SJCRH30 (cell line): ENCODE results near the gene GATAD2B. TPM values are rescaled to one million over a fixed set of nuclear protein-coding genes. Genes with fewer than 3 reads are reported as not detected.

Source experiments
- DNase-seq, 2 experiments: peaks; one replicate each; pipeline ENCODE4 v3.0.0-alpha.2; 2015 to 2020
- H3K27ac ChIP-seq: fragments of 250-450 bp; sonication (Bioruptor Pico); 2 replicates; pipeline ENCODE4 v1.5.1; 2020; ENCODE audit warnings: mild to moderate bottlenecking, moderate library complexity
- H3K27me3 ChIP-seq: fragments of 250-450 bp; sonication (Bioruptor Pico); 2 replicates; pipeline ENCODE4 v1.5.1; 2020; ENCODE audit warnings: mild to moderate bottlenecking, moderate library complexity
- H3K36me3 ChIP-seq: fragments of 250-450 bp; sonication (Bioruptor Pico); 2 replicates; pipeline ENCODE4 v1.5.1; 2020; ENCODE audit warnings: mild to moderate bottlenecking, moderate library complexity
- H3K4me1 ChIP-seq: fragments of 250-450 bp; sonication (Bioruptor Pico); 2 replicates; pipeline ENCODE4 v1.5.1; 2020; ENCODE audit warnings: mild to moderate bottlenecking, moderate library complexity
- H3K4me3 ChIP-seq: fragments of 250-450 bp; sonication (Bioruptor Pico); 2 replicates; pipeline ENCODE4 v1.5.1; 2020; ENCODE audit warnings: mild to moderate bottlenecking, moderate library complexity
- H3K9me3 ChIP-seq: fragments of 250-450 bp; sonication (Bioruptor Pico); replicated peaks from 2 replicates; pipeline ENCODE4 v1.5.1; 2020; ENCODE audit warnings: mild to moderate bottlenecking, moderate library complexity
- total RNA-seq: library from RNA; depleted of rRNA; stranded (reverse); fragments of >200 nt; shearing (Covaris generic); gene quantifications from 2 replicates; pipeline ENCODE4 v1.2.3, GENCODE V29; 2014; rRNA removed

GATAD2B gene
- total RNA-seq = 10.1 and 10.8 TPM in 2 replicates

DNA sequence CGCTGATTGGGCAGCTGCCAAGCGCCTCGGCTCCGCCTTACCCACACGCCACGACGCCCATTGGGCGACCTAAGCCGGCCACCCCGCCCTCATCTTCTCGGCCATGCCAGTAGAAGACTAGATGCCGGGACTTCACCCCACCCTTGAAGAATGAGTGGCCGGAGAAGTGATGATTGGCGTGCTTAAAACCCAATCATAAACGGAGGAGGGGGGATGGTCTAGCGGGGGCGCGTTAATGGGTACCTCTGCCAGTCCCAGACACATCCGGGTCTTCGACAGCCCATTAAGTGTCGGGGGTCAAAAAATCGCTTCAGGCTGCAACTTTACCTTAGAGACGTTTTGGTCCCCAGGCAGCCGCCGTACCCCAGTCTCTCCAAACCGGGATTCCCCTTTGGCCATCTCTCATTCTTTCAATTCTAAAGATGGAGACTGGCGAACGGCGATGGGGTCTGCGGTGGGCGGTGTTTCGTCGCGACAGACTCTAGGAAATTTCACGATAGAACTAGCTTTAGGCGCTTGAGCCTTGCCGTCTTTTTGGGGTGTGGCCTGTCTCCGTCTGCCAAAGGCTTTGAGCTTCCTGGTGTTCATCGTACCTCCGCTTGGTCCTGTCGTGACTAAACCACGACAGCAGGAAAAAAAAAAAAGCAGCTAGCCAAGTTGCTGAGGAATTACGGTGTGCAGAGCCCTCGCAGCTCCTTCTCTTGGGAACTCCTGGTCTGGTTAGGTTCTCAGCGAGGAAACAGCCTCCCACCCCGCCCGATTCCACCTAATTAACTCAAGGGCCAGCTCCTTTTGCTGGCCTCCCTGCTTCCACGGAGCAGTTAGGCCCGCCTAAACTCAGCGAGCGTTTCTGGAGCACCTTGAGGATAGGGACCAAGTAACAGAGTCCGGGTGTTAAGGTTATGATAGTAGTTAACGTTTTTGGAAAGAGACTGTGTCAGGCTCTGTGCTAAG is at the start of gene GATAD2B:
Gene GATAD2B, minus strand, starts transcription at position 1 of the 954 bp plus-strand sequence. CDS start 94,625 bp downstream, outside the sequence.
- H3K4me3 ChIP-seq = peak within 1 kb of the TSS; percentile 66
- H3K27ac ChIP-seq = peak within 1 kb of the TSS; percentile 37; the same call in 1 of the 2 replicates
- peaks cover 13% of the 10 kb centered on the region for H3K4me1 ChIP-seq
- no peaks in the 10 kb centered on the region for H3K27me3 ChIP-seq
- no peaks in the 10 kb centered on the region for H3K36me3 ChIP-seq
- DNase-seq = peak; percentile 100
- no peaks in the 10 kb centered on the region for H3K9me3 ChIP-seq

- no peaks in the 10 kb centered on the region for H3K4me1 ChIP-seq
- no peak overlapping the region for H3K27ac ChIP-seq
- H3K27me3 ChIP-seq = no peaks in the 10 kb centered on the region
- no peak overlapping the region for H3K4me3 ChIP-seq
- DNase-seq = no peak
- peaks cover 14% of the 10 kb centered on the region for H3K36me3 ChIP-seq
- H3K9me3 ChIP-seq = no peaks in the 10 kb centered on the region
Observed at GRCh38 chr1:153970346-153970745, 47.6 kb upstream of the GATAD2B start.

DNA sequence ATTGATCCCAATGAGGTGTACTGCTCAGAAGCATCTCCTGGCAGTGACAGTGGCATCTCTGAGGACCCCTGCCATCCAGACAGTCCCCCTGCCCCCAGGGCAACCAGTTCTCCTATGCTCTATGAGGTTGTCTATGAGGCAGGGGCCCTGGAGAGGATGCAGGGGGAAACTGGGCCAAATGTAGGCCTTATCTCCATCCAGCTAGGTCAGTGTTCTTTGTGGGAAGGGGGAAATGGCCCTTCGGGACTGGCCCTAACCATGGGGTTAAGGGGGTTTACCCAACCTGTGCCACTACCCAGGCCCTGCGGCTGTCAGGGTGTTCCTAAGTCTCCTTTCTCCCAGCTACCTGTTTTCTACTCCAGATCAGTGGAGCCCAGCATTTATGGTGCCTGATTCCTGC is 46.2 kb upstream of the GATAD2B start:
- H3K36me3 ChIP-seq = 0 out of 2 replicates have a peak, but pooled peaks cover 5% of the 10 kb centered on the region
- no peaks in the 10 kb centered on the region for H3K4me1 ChIP-seq
- no peak overlapping the region for H3K4me3 ChIP-seq
- H3K9me3 ChIP-seq = no peaks in the 10 kb centered on the region
- no peaks in the 10 kb centered on the region for H3K27me3 ChIP-seq
- no peak overlapping the region for H3K27ac ChIP-seq
- DNase-seq = no peak

- no peak for DNase-seq
- Histone ChIP-seq H3K36me3 (no peaks in the 10 kb centered on the region), H3K4me1 (no peaks in the 10 kb centered on the region), H3K27me3 (no peaks in the 10 kb centered on the region), H3K27ac (no peak overlapping the region), H3K4me3 (peak overlapping the region; percentile 64), H3K9me3 (no peaks in the 10 kb centered on the region)
Observed at GRCh38 chr1:153968408-153968807, 45.6 kb upstream of the GATAD2B start.

DNA sequence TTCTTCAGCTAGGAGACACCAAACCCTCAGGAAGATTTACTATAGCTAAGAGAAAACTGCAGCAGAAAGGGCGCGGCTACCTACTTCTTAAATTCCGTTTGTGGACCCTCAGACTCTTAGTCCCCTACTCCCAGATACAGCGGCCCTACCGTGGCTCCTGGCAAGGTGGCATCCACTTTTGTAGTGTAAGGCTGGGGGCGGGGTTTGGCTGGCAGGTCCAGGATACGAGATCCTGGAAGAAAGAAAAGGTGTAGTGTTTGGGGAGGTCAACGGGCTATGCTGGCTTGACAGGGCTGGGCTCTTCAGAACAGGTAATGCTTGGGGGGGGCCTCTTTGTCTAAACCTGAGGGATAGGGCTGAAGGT is 45.2 kb upstream of the GATAD2B start:
- H3K36me3 ChIP-seq = no peaks in the 10 kb centered on the region
- H3K4me1 ChIP-seq = no peaks in the 10 kb centered on the region
- peak overlapping the region; percentile 79 for H3K27ac ChIP-seq
- peak overlapping the region; percentile 64 for H3K4me3 ChIP-seq
- no peak for DNase-seq
- H3K27me3 ChIP-seq = no peaks in the 10 kb centered on the region
- H3K9me3 ChIP-seq = no peaks in the 10 kb centered on the region

DNA sequence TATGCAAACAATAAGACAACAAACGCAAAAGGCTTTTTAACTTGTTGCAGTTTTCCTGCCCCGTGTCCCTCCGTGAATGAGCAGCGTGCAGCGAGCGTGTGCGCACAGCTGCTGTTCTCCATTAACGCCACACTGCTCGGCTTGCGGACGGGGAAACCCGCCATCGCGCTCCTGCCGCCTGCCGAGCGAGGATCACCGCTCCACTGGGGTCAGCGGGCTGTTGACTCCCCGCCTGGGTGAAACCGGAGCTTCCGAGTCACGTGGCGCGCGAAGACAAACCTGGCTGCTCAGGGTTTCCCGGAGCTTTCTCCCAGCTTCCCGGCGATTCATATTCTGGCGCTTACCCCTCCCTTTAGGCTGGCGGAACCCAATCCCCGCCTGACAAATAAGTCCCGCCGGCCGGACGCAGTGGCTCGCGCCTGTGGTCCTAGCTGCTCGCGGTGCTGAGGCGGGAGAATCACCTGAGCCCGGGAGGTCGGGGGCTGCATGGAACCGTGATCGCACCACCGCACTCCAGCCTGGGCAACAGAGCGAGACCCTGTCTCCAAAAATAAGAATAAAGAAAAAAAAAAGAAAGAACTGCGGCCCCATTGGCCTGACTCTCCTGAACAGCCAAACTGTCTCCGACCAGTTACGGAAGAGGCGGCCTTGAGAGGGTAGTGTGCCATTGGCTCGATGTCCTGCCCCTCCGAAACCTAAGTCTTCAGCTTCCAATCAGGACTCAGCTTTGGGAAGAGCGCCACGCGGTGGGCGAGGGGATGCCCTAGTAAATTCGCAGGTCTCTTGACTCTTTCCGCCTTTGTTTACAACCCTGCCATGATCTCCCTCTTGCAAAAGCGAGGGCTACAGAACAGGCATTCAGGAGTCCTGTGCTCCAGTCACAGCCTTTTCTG is 44.6 kb upstream of the GATAD2B start, which contains the start of gene CREB3L4:
Gene CREB3L4, plus strand, starts transcription at position 796 of the 893 bp plus-strand sequence. CDS start 624 bp downstream, outside the sequence.
- Histone ChIP-seq H3K4me1 (no peaks in the 10 kb centered on the region; the same call in 1 of the 2 replicates), H3K36me3 (no peaks in the 10 kb centered on the region), H3K27ac (peak within 1 kb of the TSS; percentile 79), H3K9me3 (no peaks in the 10 kb centered on the region), H3K27me3 (no peaks in the 10 kb centered on the region), H3K4me3 (peak within 1 kb of the TSS; percentile 64)
- peak; percentile 95 to 97 for DNase-seq

DNA sequence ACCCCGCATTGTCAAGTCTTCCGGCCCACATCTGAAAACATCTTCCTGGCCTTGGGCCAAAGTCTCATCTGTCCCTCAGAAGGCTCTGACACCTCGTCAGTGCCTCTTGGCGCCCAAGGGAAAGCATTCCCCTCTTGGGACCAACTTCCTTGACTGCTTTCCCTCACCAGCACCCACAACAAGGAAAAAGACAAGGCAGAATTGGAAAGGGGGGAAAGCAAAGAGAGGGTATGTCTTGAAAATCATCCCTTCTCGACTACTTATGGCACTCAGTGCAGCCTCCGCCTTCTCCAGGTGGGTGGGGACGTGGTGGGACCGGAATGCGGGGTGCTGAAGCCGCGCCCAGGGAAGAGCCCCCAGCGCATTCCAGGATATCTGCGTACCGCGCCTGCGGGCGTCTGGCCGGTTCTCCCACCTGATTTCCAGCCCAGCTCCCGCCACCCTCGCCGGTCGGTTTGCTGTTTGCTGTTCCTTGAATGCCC is 41.1 kb upstream of the GATAD2B start:
- Histone ChIP-seq H3K36me3 (no peaks in the 10 kb centered on the region), H3K9me3 (no peaks in the 10 kb centered on the region), H3K4me1 (no peaks in the 10 kb centered on the region; the same call in 1 of the 2 replicates), H3K27me3 (no peaks in the 10 kb centered on the region), H3K27ac (peak overlapping the region; percentile 61), H3K4me3 (peak overlapping the region; percentile 85)
- peak in 1 of 2 experiments; percentile 57 for DNase-seq

GRCh38 chr1:153963030-153963849 is 40.5 kb upstream of the GATAD2B start, which contains the start of gene SLC39A1:
TSS of gene SLC39A1 (minus strand) at chr1:153963537. CDS start at chr1:153962715, 822 bp downstream.
- H3K4me1 ChIP-seq = no peaks in the 10 kb centered on the region; the same call in 1 of the 2 replicates
- peak within 1 kb of the TSS; percentile 61 for H3K27ac ChIP-seq
- H3K27me3 ChIP-seq = no peaks in the 10 kb centered on the region
- peak; percentile 98 for DNase-seq
- no peaks in the 10 kb centered on the region for H3K9me3 ChIP-seq
- H3K36me3 ChIP-seq = no peaks in the 10 kb centered on the region
- peak within 1 kb of the TSS; percentile 85 for H3K4me3 ChIP-seq

DNA sequence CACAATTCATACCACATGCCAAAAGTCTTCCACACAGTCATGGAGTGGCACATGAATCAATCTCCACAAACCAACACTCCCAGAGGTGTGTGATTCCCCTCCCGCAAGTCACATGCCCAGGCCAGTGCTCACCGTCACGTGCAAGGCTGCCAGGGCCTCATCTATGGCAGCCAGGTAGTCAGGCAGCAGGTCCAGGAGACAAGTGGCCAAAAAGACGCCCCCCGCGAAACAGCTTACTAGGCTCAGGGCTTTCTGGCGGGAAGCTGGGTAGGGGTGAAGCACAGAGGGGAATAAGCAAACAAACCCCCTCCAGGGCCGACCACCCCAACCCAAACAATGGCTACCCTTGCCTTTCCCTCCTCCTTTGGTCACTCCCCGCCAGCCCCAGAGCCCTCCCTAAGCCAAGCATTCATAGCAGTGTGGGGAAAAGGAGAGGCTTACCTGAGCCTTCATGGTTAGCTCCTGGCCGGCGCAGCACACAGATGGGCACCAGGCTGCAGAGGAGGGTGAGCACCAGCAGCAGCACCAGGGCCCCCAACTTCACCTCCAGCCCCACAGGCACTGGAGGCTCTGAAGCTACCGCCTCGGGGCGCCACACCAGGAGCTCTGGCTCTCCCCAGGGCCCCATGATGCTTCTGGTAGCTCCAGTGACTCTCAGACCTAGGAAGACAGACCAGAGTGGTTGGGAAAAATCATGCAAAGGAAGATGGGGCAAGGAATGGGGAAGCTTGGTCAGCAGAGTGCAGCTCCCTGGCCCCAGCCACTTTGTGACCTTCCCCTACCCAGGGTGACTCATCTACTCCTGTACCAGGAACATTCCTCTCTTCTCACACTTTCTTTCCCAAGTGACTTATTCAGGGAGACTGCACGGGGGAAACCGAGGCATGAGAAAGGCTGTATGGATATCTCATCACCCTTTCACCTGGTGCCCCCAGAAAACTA is 39.6 kb upstream of the GATAD2B start:
- Histone ChIP-seq H3K4me1 (no peaks in the 10 kb centered on the region; the same call in 1 of the 2 replicates), H3K9me3 (no peaks in the 10 kb centered on the region), H3K36me3 (no peaks in the 10 kb centered on the region), H3K27ac (peak overlapping the region; percentile 61), H3K27me3 (no peaks in the 10 kb centered on the region), H3K4me3 (peak overlapping the region; percentile 85)
- DNase-seq = peak in 1 of 2 experiments; percentile 18

DNA sequence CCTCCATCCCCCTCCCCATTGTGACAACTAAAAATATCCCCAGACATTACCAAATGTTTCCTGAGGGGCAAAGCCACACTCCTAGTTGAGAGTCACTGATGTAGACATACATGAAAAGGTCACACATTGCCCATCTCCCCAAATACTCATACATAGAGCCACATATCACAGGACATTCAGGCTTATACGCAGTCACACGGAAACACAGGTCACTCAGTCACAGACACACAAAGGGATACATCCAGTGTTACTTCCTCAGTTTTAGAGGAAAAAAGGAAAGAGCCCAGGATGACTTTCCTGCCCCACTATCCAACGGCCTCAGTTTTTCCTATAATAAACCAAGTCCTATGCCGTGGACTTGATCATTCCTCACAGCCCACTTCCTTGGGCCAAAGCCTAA is 38.6 kb upstream of the GATAD2B start:
- H3K36me3 ChIP-seq = no peaks in the 10 kb centered on the region
- H3K27ac ChIP-seq = no peak overlapping the region
- H3K4me3 ChIP-seq = no peak overlapping the region
- no peaks in the 10 kb centered on the region for H3K27me3 ChIP-seq
- H3K4me1 ChIP-seq = peaks cover 2% of the 10 kb centered on the region; the same call in 1 of the 2 replicates
- no peak for DNase-seq
- H3K9me3 ChIP-seq = no peaks in the 10 kb centered on the region

- no peak for DNase-seq
- H3K4me3 ChIP-seq = no peak overlapping the region
- no peaks in the 10 kb centered on the region for H3K27me3 ChIP-seq
Observed at GRCh38 chr1:153960206-153960605, 37.4 kb upstream of the GATAD2B start.

DNA sequence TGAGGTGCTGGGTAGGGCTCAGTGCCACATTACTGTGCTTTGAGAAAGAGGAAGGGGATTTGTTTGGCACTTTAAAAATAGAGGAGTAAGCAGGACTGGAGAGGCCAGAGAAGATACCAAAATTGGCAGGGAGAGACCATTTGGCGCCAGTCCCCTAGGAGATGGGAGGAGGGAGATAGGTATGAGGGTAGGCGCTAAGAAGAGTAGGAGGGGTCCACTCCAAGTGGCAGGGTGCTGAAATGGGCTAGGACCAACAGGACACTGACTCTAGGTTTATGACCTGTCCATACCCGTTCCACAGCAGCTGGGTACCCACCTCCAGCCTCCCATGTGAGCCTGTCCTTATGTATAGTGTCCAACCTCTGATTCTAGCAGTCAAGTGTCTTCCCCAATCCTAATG is 36.7 kb upstream of the GATAD2B start:
- no peak for DNase-seq
- Histone ChIP-seq H3K9me3 (no peaks in the 10 kb centered on the region), H3K4me1 (peaks cover 2% of the 10 kb centered on the region; the same call in 1 of the 2 replicates), H3K4me3 (no peak overlapping the region), H3K36me3 (no peaks in the 10 kb centered on the region), H3K27ac (no peak overlapping the region), H3K27me3 (no peaks in the 10 kb centered on the region)

More at GRCh38 chr1:153960206-153960605, 37.4 kb upstream of the GATAD2B start:
- no peak overlapping the region for H3K27ac ChIP-seq
- H3K36me3 ChIP-seq = no peaks in the 10 kb centered on the region
- no peaks in the 10 kb centered on the region for H3K9me3 ChIP-seq
- H3K4me1 ChIP-seq = peaks cover 2% of the 10 kb centered on the region; the same call in 1 of the 2 replicates

GRCh38 chr1:153958961-153959260 is 36.1 kb upstream of the GATAD2B start:
- DNase-seq = no peak
- no peaks in the 10 kb centered on the region for H3K36me3 ChIP-seq
- H3K4me1 ChIP-seq = peaks cover 2% of the 10 kb centered on the region; the same call in 1 of the 2 replicates
- H3K27ac ChIP-seq = no peak overlapping the region
- no peaks in the 10 kb centered on the region for H3K9me3 ChIP-seq
- H3K27me3 ChIP-seq = no peaks in the 10 kb centered on the region
- H3K4me3 ChIP-seq = peak overlapping the region; percentile 81; the same call in 1 of the 2 replicates
